TTC549 (cell line): Measurements from ENCODE around the gene LINGO4.

Experiments used
- FAIRE-seq: peaks from 2 replicates; lab custom pipeline; 2012; peaks lifted over from hg19 to GRCh38; lab: Jason Lieb, UNC

LINGO4 gene

GRCh38 chr1:151805066-151805820 is at the start of gene LINGO4:
TSS of gene LINGO4 (minus strand) at chr1:151805419. CDS start at chr1:151802704, 2,715 bp downstream.
- FAIRE-seq = no peak

- FAIRE-seq = no peak
These were observed 49.4 kb upstream of the LINGO4 start for GRCh38 chr1:151854658-151855057.

DNA sequence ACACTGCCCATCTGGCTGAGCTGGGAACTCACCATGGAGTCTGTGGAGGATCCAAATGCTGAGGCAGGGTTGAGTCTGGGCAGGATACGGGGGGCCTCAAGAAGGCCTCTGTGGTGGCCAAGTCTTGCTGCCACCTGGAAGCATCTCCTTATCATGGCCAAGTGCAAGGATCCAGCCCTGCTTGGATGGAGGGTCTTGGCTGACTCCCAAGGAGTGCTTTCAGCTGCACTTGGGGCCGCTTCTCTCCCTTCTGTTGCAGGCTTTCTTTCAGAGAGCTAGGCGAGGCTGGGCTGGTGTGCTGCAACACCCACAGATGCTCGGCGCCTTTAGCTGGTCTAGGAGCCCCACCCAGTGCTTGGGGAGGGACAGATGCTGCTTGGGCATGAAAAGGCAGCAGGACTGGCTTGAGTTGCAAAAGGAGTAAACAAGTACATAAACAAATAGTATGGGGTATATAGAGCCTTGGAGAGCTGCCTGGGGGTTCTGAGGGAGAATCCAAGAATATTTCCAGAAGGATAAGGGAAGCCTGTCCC is 48.3 kb upstream of the LINGO4 start, which contains the start of gene THEM5:
Gene THEM5, minus strand, starts transcription at position 302 of the 533 bp plus-strand sequence. Its CDS starts 147 bp downstream, at position 155.
- FAIRE-seq = no peak

- no peak for FAIRE-seq
These were observed 47.5 kb upstream of the LINGO4 start for GRCh38 chr1:151852733-151853132.

- FAIRE-seq = no peak
These were observed 46.7 kb upstream of the LINGO4 start for GRCh38 chr1:151851886-151852285.

GRCh38 chr1:151849871-151850270 is 44.7 kb upstream of the LINGO4 start:
- no peak for FAIRE-seq

DNA sequence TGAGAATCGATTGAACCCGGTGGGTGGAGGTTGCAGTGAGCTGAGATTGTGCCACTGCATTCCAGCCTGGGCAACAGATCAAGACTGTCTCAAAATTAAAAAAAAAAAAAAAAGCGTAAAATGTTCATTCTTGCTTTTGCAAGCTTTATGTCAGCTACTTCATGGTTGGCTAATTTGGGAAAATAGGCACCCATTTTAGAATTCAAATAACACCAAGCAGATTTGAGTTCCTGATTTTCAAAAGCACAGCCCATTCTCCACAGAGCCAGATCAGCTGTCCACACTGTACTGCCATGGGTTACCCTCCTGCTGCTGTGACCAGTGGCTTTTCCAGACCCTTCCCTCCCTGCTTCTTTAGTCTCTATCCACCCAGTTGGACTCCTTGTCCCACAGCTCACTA is 43.9 kb upstream of the LINGO4 start:
- FAIRE-seq = no peak

DNA sequence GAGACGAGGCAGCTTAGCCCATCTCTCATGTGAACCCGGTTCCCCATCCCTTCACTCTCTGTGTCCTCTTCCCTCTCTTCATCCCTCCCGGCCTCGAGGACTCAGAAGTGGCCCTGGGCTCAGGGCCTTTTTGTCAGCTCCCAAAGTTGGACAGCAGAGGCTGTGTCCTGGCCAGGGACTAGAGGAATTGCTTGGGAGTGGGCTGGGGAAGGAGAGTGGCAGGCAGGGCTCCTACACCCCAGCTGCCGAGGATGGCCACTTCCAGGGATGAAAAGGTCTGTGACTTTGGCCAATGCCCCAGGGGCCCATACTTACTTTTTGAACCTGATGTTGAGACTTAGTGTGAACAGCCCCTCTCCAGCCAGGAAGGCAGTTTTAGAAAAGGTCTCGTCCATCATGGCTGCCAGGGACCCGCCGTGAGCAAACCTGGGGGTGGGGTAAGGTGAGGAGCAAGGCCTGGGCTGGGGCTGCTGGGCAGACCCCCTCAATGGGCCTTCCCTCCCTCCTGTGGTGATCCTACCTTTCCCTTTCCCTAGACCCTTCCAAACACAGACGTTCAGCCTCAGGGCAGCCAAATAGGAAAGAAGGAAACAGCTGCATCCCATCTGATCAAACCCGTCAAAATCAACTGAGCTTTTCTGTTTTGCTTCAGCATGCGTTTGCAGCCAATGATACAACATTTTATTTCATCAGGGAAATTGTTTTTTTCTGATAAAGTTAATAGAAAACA is 42.8 kb upstream of the LINGO4 start:
- FAIRE-seq = no peak

DNA sequence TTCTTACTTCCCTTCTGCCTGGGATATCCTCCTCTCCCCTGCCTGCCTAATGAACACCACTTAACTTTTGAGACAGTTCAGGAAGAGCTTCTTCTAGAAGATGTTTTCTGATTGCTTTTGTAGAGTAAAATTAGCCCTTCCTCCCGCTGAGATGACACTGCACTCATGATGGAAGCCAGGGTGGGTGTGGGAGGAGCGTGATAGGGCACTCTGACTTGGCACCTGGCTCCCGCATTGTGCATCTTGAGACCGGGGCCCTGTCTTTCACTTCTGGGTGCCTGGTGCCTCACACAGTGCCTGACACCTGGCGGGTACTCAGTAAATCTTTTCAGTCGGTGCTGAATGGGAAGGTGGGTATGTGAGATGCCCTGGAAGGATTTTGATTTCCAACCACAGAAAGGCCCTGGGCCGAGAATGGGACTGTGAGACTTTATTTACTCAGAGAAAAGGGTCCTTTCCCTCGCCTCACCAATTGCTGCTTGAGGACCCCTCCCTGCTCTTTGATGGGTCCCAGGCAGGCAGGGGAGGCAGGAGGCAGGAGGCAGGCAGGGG is 41.5 kb upstream of the LINGO4 start:
- no peak for FAIRE-seq

GRCh38 chr1:151846062-151846568 is 40.9 kb upstream of the LINGO4 start:
- FAIRE-seq = no peak

- no peak for FAIRE-seq
These were observed 38.2 kb upstream of the LINGO4 start for GRCh38 chr1:151843398-151843797.

GRCh38 chr1:151841141-151841540 is 35.9 kb upstream of the LINGO4 start:
- FAIRE-seq = no peak

GRCh38 chr1:151840421-151840820 is 35.2 kb upstream of the LINGO4 start:
- FAIRE-seq = no peak

GRCh38 chr1:151839457-151840403 is 34.5 kb upstream of the LINGO4 start, which contains the start of gene C2CD4D:
TSS of gene C2CD4D (minus strand) at chr1:151839820. CDS start at chr1:151838989, 831 bp downstream.
- no peak for FAIRE-seq

GRCh38 chr1:151839082-151839412 is 33.8 kb upstream of the LINGO4 start:
- no peak for FAIRE-seq

DNA sequence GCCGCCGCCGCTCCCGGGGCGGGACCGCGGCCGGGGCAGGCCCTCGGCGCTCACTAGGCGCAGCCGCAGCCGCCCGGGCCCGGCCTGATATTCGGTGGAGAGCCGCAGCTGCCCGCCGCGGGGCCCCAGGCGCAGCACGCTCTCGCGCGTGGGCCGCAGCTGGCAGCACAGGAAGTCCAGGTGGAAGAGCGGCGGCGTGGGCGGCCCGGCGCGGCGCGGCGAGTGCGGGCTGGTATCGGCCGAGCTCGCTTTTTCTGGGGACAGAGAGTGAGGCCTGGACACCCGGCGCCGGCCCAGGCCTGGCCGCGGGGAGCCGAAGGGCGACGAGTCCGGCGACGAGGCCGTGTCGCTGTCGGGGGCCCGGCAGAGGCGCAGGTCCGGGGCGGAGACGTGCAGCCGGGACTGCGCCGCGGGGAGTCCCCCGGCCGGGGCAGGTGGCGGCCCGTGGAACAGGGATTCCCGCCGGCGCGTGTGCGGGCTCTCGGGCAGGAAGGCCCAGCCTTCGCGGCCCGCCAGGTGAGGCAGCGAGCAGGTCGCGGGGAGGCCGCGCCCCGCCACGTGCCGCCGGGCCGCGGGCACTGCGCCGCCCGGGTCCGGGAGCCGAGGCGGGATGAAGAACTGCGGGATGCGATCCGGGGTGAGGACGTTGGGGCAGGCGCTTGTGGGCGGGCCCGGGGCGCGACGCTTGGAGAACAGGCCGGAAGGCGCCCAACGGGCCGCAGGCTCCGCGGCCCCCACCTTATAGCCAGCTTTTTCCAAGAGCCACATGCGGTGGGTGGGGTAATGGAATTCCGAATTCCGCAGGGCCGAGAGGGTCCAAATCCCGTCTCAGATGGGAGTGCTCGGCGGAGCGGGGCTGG is 33.2 kb upstream of the LINGO4 start:
- no peak for FAIRE-seq

- no peak for FAIRE-seq
These were observed 32.6 kb upstream of the LINGO4 start for GRCh38 chr1:151837884-151838221.

DNA sequence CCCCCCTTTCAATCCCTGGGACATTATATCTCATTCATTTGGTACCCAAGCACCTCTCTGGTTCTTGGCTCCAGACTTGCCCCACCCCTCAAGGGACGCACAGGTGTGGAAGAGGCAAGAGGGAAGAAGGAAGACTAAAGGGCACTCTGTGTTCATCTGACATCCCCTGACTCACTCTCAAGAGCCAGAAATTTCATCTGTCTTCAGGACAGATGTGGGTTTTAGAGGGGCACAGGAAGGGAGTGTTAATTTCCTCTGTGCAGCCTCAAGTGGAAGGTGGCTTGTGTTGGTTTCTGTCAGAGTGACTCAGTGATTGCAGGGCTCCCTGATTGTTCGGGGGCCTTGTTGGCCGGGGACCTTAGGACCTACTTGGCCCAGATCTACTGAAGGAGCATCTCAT is 32.0 kb upstream of the LINGO4 start:
- no peak for FAIRE-seq

DNA sequence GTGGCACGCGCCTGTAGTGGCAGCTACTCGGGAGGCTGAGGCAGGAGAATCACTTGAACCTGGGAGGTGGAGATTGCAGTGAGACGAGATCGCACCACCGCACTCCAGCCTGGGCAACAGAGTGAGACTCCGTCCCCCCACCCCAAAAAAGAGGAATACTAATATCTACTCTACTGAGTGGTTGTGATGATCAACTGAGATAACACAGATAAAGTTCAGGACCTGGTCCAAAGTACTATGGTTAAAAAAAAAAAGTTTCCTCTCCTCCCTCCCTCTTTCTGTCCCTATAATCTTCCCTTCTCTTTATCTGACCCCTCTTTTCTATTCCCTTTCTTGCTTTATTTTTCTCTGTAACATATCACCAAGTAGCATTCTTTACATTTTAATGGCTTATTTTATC is 30.4 kb upstream of the LINGO4 start:
- no peak for FAIRE-seq

DNA sequence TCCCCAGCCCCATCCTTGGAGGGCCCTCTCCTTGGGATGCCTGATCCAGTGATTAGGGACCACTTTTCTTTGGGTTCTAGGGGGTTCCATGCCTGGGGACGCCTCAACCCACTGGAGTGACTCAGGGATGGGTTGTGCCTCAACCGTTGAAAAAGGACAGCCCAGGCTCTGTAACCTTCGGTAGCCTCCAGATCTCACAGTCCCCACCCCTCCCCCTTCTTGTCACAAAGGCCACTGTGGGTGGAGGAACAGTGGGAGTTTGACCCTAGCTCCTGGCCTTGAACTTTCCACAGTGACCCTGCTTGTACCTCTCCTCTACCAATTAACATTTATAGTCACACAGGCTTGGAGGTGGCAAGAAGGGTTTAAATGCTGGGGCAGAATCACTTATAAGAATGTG is 29.0 kb upstream of the LINGO4 start:
- no peak for FAIRE-seq
